GM12873 (cell line): ENCODE results near the gene FILIP1L.

ENCODE experiments used
- CTCF ChIP-seq: IDR thresholded peaks from 2 replicates; pipeline ENCODE4 v1.5.1; 2012; ENCODE audit warnings: low read depth, mild to moderate bottlenecking, moderate library complexity, low read length, control low read depth; ENCODE audit not compliant: insufficient read depth; ENCODE audit errors: missing control alignments

Gene FILIP1L

GRCh38 chr3:99957151-99957796, 157.0 kb downstream of the FILIP1L start:
- TF ChIP-seq CTCF, result no peak

GRCh38 chr3:99955773-99956562, 158.3 kb downstream of the FILIP1L start:
- no peak for TF ChIP-seq CTCF

- TF ChIP-seq CTCF, result no peak
Observed at GRCh38 chr3:99954914-99955644, 159.2 kb downstream of the FILIP1L start.

- TF ChIP-seq CTCF, result no peak
Observed at GRCh38 chr3:99953596-99953995, 160.7 kb downstream of the FILIP1L start.

- TF ChIP-seq CTCF, result no peak
Observed at GRCh38 chr3:99952306-99952705, 162.0 kb downstream of the FILIP1L start.

GRCh38 chr3:99951701-99952100, 162.6 kb downstream of the FILIP1L start:
- no peak for TF ChIP-seq CTCF

- TF ChIP-seq CTCF, result no peak
Observed at GRCh38 chr3:99950921-99951320, 163.4 kb downstream of the FILIP1L start.
